Mesendoderm (in vitro differentiated cells): Measurements from ENCODE around the gene COMP.
"Not testable (repeated sequence)": the region's sequence is repeated elsewhere in the genome, so short reads cannot be mapped to it uniquely, and the experiment has no call there.

Experiments
- DNase-seq: peaks from one replicate; pipeline ENCODE4 v3.0.0; 2013
- H2AK5ac ChIP-seq: 2 replicates; pipeline ENCODE4 v1.6.1; 2013; ENCODE audit warnings: low read length, inconsistent platforms
- H2BK120ac ChIP-seq: 2 replicates; pipeline ENCODE4 v1.6.1; 2013; ENCODE audit warnings: low read depth, mild to moderate bottlenecking, low read length, moderate library complexity, mixed read lengths
- H2BK15ac ChIP-seq: replicated peaks from 2 replicates; pipeline ENCODE4 v1.6.1; 2013; ENCODE audit warnings: low read depth, mild to moderate bottlenecking, moderate library complexity
- H2BK5ac ChIP-seq: 2 replicates; pipeline ENCODE4 v1.6.1; 2013; ENCODE audit warnings: low read length, inconsistent platforms
- H3K18ac ChIP-seq: 2 replicates; pipeline ENCODE4 v1.6.1; 2013; ENCODE audit warnings: mild to moderate bottlenecking, low read length, mixed read lengths
- H3K23ac ChIP-seq: one replicate; pipeline ENCODE4 v1.6.1; 2013; ENCODE audit warnings: low read length
- H3K27ac ChIP-seq: 2 replicates; pipeline ENCODE4 v1.5.1; 2013; ENCODE audit warnings: low read depth, mild to moderate bottlenecking, inconsistent platforms, low read length, moderate library complexity
- H3K27me3 ChIP-seq: 2 replicates; pipeline ENCODE4 v1.6.1; 2013; ENCODE audit warnings: low read length, control low read depth, mild to moderate bottlenecking, inconsistent platforms; ENCODE audit not compliant: insufficient read depth, poor library complexity
- H3K36me3 ChIP-seq: 2 replicates; pipeline ENCODE4 v1.6.1; 2013; ENCODE audit warnings: low read length, inconsistent platforms; ENCODE audit not compliant: control insufficient read depth, insufficient read depth
- H3K4ac ChIP-seq: one replicate; pipeline ENCODE4 v1.6.1; 2013; ENCODE audit warnings: low read depth, mild to moderate bottlenecking, low read length, moderate library complexity
- H3K4me1 ChIP-seq: 2 replicates; pipeline ENCODE4 v1.6.1; 2013; ENCODE audit warnings: low read depth, low read length, inconsistent platforms; ENCODE audit not compliant: control insufficient read depth
- H3K4me2 ChIP-seq: 2 replicates; pipeline ENCODE4 v1.6.1; 2013; ENCODE audit warnings: low read length
- H3K4me3 ChIP-seq: 2 replicates; pipeline ENCODE4 v1.5.1; 2013; ENCODE audit warnings: mild to moderate bottlenecking, low read length
- H3K56ac ChIP-seq: one replicate; pipeline ENCODE4 v1.6.1; 2013; ENCODE audit warnings: low read length
- H3K79me1 ChIP-seq: 2 replicates; pipeline ENCODE4 v1.6.1; 2013; ENCODE audit warnings: low read length, inconsistent platforms
- H3K79me2 ChIP-seq: 2 replicates; pipeline ENCODE4 v1.6.1; 2013; ENCODE audit warnings: mild to moderate bottlenecking, low read length; ENCODE audit not compliant: control insufficient read depth, insufficient read depth
- H3K9ac ChIP-seq: 2 replicates; pipeline ENCODE4 v1.6.1; 2013; ENCODE audit warnings: low read length, inconsistent platforms
- H4K5ac ChIP-seq: one replicate; pipeline ENCODE4 v1.6.1; 2013; ENCODE audit warnings: low read length
- H4K8ac ChIP-seq: one replicate; pipeline ENCODE4 v1.6.1; 2013; ENCODE audit warnings: low read depth, mild to moderate bottlenecking, control low read depth, low read length, moderate library complexity
- WGBS: extraction: QIAGEN DNeasy Blood & Tissue Kit; methylation state at CpG from one replicate; pipeline ENCODE4 v1.1.7; 2013; ENCODE audit warnings: low lambda C conversion rate, missing lambda C conversion rate; ENCODE audit not compliant: insufficient coverage; ENCODE audit errors: extremely low coverage; 5-methylcytosine and 5-hydroxymethylcytosine counted together

Gene COMP

DNA sequence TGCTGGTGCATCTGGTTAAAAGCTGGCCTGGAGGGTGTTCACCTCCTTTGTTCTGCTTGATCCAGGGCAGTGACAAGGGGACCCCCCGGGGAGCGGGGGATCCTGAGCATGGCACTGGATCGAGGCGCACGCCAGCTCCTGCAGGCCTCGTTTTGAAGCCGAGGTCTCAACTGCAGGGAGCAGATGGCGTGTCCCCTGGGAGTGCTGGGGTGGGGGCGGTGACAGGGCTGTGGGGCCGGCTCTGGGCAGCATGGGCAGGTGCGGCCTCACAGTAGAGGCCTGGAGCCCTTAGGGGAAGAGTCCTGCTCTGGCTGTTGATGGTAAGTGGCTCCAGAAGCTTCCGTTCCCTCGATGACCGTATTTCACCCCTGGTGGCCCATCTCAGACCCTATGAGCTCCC lies 55.8 kb downstream of the COMP start:
- Histone ChIP-seq H3K36me3 (no peaks in the 10 kb centered on the region), H3K56ac (no peak overlapping the region), H2BK5ac (no peak overlapping the region), H3K27ac (no peak overlapping the region), H3K4ac (no peak overlapping the region), H3K18ac (no peak overlapping the region), H3K27me3 (no peaks in the 10 kb centered on the region), H3K23ac (no peak overlapping the region), H3K4me2 (no peak overlapping the region), H3K9ac (no peak overlapping the region), H4K8ac (no peak overlapping the region), H4K5ac (no peak overlapping the region), H2AK5ac (no peak overlapping the region), H3K79me1 (no peaks in the 10 kb centered on the region), H3K79me2 (no peaks in the 10 kb centered on the region), H2BK15ac (no peak overlapping the region), H3K4me3 (no peak overlapping the region), H2BK120ac (no peak overlapping the region), H3K4me1 (peaks cover 3% of the 10 kb centered on the region)
- no peak for DNase-seq
- WGBS: no CpG with 5 or more reads among the region's 14 CpGs

DNA sequence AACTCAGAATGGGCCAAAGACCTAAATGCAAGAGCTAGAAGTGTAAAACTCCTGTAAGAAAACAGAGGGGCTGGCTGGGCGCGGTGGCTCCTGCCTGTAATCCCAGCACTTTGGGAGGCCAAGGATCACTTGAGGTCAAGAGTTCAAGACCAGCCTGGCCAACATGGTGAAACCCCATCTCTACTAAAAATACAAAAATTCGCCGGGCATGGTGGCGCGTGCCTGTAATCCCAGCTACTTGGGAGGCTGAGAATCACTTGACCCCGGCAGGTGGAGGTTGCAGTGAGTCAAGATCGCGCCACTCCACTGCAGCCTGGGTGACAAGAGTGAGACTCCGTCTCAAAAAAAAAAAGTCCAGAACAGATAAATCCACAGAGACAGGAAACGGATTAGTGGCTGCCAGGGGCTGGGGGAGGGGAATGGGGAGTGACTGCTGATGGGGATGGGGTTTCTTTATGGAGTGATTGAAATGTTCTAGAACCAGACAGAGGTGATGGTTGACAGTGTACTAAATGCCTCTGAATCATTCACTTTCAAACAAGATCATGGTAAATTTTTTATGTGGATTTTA lies 57.3 kb downstream of the COMP start:
- not testable (repeated sequence) for H3K4me3 ChIP-seq, H3K27ac ChIP-seq, H3K4me1 ChIP-seq, H3K18ac ChIP-seq, H3K4me2 ChIP-seq, H3K4ac ChIP-seq, H2BK5ac ChIP-seq, H3K79me1 ChIP-seq, H2BK15ac ChIP-seq, H2AK5ac ChIP-seq, H3K23ac ChIP-seq, DNase-seq, H4K5ac ChIP-seq, H3K36me3 ChIP-seq, H3K56ac ChIP-seq, H3K27me3 ChIP-seq, H3K9ac ChIP-seq, H3K79me2 ChIP-seq, H2BK120ac ChIP-seq, H4K8ac ChIP-seq
- WGBS: no CpG with 5 or more reads among the region's 11 CpGs

DNA sequence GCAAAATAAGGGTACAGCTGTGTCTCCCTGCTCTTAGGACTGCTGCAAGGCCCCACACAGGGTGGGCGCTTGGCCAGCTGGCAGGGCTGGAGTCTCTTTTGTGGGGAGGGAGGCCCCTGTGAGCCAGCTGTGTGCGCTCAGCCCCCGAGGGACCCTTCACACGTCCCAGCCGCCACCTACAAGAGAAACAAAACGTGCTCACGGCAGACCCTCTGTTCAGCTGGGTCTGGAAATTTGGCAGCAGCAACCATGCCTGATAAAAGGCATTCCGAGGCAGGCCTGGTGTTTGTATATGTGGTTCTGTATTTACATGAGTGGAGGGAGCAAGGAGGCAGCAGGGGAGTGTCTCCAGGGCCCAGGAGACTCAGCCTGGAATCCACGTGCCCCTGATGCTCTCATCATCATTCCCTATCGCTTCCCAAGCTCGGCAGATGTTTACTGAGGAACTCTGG lies 57.9 kb downstream of the COMP start:
- Histone ChIP-seq H3K4me2 (no peak overlapping the region), H3K79me2 (no peaks in the 10 kb centered on the region), H3K23ac (no peak overlapping the region), H3K18ac (no peak overlapping the region), H4K5ac (no peak overlapping the region), H3K9ac (no peak overlapping the region), H3K4me3 (no peak overlapping the region), H3K36me3 (no peaks in the 10 kb centered on the region), H3K79me1 (no peaks in the 10 kb centered on the region), H2AK5ac (no peak overlapping the region), H4K8ac (no peak overlapping the region), H2BK5ac (no peak overlapping the region), H2BK120ac (no peak overlapping the region), H2BK15ac (no peak overlapping the region), H3K4ac (no peak overlapping the region), H3K27ac (no peak overlapping the region), H3K27me3 (no peaks in the 10 kb centered on the region), H3K56ac (no peak overlapping the region), H3K4me1 (peaks cover 3% of the 10 kb centered on the region)
- DNase-seq: no peak
- no CpG with 5 or more reads among the region's 11 CpGs for WGBS
